ENCODE data around the gene SPATA1.
"Not testable (repeated sequence)": the region's sequence is repeated elsewhere in the genome, so short reads cannot be mapped to it uniquely, and the experiment has no call there.

The SPATA1 gene

DNA sequence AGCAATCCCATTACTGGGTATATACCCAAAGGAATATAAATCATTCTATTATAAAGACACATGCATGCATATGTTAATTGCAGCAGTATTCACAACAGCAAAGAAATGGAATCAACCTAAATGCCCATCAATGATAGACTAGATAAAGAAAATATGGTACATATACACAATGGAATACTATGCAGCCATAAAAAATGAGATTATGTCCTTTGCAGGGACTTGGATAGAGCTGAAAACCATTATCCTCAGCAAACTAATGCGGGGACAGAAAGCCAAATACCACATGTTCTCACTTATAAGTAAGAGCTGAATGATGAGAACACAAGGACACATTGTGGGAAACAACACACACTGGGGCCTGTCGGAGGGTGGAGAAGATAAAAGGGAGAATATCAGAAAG lies 88.8 kb downstream of the SPATA1 start:
- DNase-seq (ENCODE audit: low read depth), result not testable (repeated sequence)

DNA sequence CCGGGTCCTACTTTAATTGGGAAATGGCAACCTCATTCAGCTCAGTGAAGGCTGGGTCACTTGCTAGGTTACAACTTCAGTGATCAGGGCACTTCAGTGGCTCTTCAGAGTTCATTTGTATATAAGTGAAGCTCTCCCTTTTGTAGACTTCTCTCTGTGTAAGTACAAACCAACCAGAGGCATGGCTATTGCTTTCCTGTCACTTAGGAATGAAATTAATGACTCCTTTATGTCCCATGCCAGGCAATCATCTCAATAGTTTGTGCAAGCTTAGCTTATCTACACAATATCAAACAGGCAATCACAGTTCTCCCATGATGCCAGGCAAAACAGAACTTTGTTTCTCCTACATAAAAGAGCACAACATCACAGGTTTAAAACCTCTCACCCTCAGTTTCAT lies 90.8 kb downstream of the SPATA1 start:
- DNase-seq (ENCODE audit: low read depth), result no peak

DNA sequence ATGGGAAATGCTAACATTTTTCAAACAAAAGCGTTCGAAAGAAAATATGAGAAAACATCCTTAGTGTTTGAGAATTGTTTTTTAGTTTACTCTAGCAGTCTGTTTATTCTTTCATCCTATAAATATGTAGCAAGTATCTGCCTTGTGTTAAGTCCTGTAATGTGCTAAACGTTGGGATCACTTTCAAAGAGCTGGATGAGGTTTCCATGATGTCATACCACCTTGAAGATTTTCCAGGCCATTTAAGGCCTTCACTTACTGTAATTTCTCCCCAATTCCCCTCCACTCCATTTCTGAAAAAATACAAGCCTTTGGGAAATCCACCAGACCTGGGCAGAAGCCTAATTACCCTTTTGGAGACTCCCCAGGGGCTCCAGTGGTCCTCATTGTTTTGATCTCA lies 92.2 kb downstream of the SPATA1 start:
- no peak for DNase-seq (ENCODE audit: low read depth)

DNA sequence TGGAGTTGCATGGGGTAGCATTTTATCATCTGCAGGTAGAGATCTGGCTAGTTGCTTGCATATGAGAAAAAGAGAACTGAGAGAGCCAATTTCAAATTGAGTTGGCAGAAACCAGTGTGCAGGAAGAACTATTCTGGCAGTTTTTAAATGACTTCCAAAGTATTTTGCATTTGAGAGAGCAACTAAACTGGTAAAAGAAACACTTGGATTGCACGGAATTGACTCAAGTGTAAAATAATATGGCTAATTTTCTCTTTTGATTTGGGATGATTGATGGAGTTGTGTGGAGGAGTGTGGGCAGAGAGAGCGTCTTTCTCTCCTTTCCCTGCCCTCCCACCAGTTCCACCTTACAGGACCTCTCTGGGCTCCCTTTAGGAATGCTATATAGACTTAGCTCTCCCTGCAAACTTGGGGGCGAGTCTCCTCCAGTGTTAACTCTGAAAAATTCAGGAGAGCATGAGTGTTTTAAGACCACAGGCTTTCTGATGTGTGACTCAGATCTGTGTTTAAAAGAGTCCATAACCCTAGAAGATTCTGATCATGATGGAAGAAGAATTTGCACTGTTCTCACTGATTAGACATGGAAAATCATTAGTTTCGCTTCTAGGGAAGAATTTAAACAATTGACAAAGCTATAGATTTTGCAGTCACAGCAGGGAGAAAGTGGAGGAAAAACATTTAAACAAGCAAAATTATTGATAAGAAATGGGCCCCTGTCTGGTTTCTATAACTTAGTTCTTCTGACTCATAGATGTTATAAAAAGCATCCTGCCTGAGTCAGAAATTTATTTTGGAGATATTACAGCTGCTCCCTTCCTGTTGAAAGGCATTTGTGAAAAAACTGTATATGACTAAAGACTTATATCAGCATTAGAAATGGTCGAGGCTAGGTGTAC lies 92.9 kb downstream of the SPATA1 start:
- no peak for DNase-seq (ENCODE audit: low read depth)

DNA sequence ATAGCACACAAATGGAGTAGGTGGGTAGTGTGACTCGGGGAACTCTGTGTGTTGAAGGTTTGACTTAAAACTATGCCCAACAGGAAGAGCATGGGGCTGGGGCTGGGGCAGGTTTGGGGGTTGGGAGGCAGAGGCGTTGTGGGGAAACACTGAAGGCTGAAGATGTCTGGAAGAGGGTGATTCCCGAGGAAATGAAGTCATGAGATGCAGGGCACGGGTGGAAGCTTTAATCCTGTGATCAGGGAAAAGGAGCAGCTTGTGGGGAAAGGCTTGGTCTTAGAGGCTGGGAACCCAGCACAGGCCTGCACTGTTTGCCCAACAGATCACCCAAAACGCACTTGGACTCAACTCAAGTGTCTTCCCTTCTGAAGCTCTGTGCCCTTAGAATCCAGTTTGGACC lies 94.6 kb downstream of the SPATA1 start:
- no peak for DNase-seq (ENCODE audit: low read depth)

DNA sequence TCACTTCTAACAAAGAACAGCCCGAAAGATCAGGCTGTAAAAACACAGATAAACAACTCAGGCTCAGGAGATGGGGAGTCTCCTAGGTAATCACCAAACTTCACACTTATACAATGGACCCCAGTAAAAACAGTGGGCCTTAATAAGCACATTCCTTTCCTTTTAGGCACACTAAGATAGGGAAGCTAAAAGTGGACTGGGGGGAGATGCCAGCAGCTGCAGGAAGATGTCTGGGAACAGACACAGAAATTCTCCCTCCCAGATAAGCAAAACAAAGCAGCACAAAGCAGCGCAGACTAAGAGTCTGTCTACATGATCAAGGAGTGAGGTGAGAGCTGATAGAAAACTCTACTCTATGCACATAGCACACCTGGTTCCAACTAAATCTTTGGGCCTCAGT lies 97.0 kb downstream of the SPATA1 start:
- no peak for DNase-seq (ENCODE audit: low read depth)

DNA sequence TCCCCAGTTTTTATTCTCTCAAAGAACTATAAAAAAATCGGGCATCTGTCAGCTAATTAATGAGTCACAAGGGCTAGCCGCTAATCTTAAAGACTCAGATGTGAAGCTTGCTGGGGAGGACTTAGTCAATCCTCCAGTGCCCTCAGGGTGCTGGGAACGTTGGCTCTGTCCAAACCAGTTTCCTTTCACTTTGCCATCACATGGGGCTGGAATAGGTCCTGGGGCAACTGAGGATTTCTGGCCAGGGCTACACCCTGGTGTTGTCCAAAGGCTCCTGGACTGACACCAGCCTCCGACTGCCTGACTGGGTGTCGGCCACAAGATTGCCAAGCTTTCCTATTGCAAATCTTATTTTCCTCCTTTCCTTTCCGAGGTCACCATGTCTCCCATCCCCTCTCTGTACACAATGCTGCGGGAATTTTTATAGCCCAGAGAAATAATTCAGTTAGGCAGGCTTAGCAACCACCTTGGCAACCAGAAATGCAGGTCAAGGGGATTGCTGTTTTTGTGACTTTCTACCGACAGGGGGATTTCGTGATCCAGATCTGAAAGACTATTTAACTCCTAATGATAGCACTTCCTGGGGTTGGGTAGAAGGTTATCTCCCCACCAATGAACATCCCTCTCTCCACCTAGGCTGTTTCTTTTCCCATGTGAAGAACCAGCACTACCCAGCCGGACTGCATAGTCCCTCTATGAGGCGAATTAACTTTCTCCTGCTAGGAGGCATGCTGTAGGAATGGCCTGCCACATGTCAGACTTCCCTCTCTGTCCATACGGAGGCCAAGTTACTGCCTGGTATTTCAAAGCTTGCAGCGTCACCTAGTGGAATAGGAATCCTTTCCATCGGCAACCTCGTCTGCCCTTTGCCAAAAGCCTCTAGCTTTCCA lies 98.0 kb downstream of the SPATA1 start:
- no peak for DNase-seq (ENCODE audit: low read depth)

DNA sequence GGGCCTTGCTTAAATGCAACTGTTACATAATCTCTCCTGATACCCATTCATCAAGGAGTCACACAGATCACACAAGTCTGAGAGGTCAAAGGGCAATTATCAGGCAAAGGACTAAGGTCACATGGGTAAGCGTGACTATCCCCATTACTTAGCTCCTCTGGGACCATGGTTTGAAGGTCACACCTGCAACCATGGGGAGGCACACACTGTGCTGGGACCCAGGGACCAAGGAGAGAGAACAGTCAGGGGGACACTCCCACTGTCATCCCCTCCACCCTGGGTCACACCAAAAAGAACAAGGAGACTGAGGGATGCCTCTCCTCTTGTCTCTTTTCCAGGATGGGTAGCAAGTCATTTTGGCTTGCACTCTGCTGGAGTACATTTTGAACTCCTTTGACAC lies 99.0 kb downstream of the SPATA1 start:
- DNase-seq (ENCODE audit: low read depth), result no peak

DNA sequence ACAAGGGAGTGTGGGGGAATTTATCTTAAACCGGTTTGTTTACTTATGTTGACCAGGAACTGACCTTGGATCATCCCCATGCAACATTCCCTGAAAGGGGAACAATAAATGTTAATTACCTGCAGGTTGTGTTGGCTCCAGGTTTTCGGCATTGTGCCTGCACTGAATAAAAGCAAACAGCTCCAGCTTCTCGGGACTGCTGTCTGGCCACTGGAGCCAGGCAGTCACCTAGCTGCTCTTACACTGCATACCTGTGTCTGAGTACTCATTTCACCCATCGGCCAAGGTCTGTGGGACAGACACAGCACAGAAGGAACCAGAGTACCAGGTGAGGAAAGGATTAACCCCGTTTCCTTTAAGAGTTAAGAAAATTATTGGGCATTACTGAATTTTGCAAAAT lies 100.8 kb downstream of the SPATA1 start:
- DNase-seq (ENCODE audit: low read depth), result no peak

DNA sequence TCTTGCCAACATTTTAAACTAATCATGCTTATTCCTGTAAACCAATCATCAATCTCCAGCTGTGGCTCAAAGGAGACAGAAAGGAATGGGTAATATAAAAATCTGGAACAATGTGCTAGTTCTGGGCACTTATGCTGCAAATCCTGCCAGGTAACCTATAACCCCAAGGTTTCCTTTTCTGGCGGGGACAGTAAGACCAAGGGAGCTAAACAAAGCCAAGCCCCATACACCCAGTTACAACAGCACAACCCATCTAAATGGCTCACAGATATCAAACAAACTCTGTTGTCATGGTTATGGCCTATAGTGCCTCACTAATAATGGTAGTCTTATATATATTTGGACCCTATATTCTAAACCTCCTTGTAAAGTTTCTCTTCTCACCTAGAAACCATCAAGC lies 104.9 kb downstream of the SPATA1 start:
- no peak for DNase-seq (ENCODE audit: low read depth)

DNA sequence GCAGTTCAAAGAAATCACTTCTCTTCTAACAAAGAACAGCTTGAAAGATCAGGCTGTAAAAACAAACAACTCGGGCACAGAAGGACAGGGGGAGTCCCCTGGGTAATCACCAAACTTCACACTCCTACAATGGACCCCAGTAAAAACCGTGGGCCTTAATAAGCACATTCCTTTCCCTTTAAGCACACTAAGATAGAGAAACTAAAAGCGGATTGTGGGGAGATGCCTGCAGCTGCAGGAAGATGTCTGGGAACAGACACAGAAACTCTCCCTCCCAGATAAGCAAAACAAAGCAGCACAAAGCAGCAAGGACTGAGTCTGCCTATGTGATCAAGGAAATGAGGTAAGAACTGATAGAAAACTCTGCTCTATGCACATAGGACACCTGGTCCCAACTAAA lies 105.6 kb downstream of the SPATA1 start:
- DNase-seq (ENCODE audit: low read depth), result no peak

DNA sequence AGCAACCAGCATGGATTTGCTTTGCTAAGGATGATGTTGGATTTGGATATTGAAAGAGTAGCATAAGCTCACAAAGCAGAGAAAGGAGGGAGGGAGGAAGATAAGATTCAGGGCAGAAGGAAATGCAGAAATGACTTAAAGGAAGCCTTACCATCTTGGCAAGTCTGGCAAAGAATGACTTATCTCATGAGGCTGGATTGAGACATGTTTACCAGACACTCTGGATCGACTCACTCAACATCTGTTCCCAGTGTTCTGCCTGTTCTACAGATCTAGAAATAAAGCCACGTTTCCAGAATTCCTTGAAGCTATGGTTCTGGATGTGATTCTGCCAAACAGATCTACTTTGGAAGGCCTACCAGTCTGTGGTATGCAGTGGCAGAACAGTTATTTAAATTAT lies 106.8 kb downstream of the SPATA1 start:
- no peak for DNase-seq (ENCODE audit: low read depth)

DNA sequence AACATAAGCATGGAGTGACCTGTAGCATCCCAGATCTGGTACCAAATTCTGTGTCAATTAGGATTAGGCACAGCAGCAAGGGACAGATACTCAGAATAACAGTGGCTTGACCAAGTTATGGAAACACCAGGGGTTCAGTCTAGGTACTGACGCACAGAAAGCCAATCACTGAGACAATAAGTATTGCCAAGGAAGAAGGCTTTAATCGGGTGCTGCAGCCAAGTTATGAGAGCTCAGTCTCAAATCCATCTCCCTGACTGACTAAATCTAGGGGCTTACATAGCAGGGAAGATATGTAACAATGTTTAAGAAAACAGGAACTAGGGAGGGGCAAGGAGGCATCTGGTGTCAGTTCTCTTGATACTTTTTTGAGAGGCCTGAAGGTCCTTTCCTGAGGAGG lies 107.7 kb downstream of the SPATA1 start:
- no peak for DNase-seq (ENCODE audit: low read depth)

DNA sequence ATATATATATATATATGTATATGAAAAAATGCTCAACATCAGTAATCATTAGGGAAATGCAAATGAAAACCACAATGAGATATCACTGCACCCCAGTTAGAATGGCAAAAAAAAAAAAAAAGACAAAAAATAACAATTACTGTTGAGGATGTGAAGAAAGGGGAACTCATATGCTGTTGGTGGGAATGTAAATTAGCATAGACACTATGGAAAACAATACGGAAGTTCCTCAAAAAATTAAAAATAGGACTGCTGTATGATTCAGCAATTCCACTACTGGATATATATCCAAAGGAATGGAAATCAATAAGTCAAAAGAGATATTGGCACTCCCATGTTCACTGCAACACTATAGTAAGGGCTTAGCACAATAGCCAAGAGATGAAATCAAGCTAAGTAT lies 109.6 kb downstream of the SPATA1 start:
- DNase-seq (ENCODE audit: low read depth), result no peak
